ENCODE results near the gene MEPE.
"Not testable (repeated sequence)": the region's sequence is repeated elsewhere in the genome, so short reads cannot be mapped to it uniquely, and the experiment has no call there.

The MEPE gene

GRCh38 chr4:87886083-87886482 lies 53.3 kb downstream of the MEPE start:
- H3K36me3 Mint-ChIP-seq (ENCODE audit: low read depth), result no peaks in the 10 kb centered on the region
- no peak for TF ChIP-seq CTCF (IDR thresholded peaks at IDR 0.05; ENCODE audit: unreplicated experiment in 3 of 3)
- H3K4me3 Mint-ChIP-seq, result no peak overlapping the region
- H3K4me1 Mint-ChIP-seq, result no peaks in the 10 kb centered on the region
- H3K9me3 Mint-ChIP-seq, result peaks cover 22% of the 10 kb centered on the region
- H3K27me3 Mint-ChIP-seq (ENCODE audit: low read depth), result no peaks in the 10 kb centered on the region
- H3K27ac Mint-ChIP-seq, result no peak overlapping the region

DNA sequence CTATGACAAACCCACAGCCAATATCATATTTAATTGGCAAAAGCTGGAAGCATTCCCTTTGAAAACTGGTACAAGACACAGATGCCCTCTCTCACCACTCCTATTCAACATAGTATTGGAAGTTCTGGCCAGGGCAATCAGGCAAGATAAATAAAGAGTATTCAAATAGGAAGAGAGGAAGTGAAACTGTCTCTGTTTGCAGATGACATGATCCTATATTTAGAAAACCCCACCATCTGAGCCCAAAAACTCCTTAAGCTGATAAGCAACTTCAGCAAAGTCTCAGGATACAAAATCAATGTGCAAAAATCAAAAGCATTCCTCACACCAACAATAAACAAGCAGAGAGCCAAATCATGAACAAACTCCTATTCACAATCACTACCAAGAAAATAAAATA lies 58.0 kb downstream of the MEPE start:
- H3K27me3 Mint-ChIP-seq (ENCODE audit: low read depth); H3K4me1 Mint-ChIP-seq; H3K4me3 Mint-ChIP-seq; H3K27ac Mint-ChIP-seq; H3K36me3 Mint-ChIP-seq (ENCODE audit: low read depth): not testable (repeated sequence)
- H3K9me3 Mint-ChIP-seq, result peaks cover 38% of the 10 kb centered on the region

- TF ChIP-seq CTCF (IDR thresholded peaks at IDR 0.05; ENCODE audit: unreplicated experiment in 3 of 3), result no peak
- H3K27me3 Mint-ChIP-seq (ENCODE audit: low read depth), result no peaks in the 10 kb centered on the region
- H3K9me3 Mint-ChIP-seq, result peaks cover 16% of the 10 kb centered on the region
- no peaks in the 10 kb centered on the region for H3K4me1 Mint-ChIP-seq
- no peak overlapping the region for H3K27ac Mint-ChIP-seq
- H3K36me3 Mint-ChIP-seq (ENCODE audit: low read depth), result no peaks in the 10 kb centered on the region
- no peak overlapping the region for H3K4me3 Mint-ChIP-seq
These were observed 63.3 kb downstream of the MEPE start for GRCh38 chr4:87895964-87896621.

Measured in nephron (organoid).